GM21825 (cell line): ENCODE measurements around the gene CDK13.

ENCODE experiments used
- ATAC-seq: cut with Tn5 transposase; IDR thresholded peaks from one replicate; pipeline ENCODE4 v1.9.1; 2021; ENCODE audit warnings: mild to moderate bottlenecking, moderate library complexity; ENCODE audit not compliant: unreplicated experiment

Gene CDK13

DNA sequence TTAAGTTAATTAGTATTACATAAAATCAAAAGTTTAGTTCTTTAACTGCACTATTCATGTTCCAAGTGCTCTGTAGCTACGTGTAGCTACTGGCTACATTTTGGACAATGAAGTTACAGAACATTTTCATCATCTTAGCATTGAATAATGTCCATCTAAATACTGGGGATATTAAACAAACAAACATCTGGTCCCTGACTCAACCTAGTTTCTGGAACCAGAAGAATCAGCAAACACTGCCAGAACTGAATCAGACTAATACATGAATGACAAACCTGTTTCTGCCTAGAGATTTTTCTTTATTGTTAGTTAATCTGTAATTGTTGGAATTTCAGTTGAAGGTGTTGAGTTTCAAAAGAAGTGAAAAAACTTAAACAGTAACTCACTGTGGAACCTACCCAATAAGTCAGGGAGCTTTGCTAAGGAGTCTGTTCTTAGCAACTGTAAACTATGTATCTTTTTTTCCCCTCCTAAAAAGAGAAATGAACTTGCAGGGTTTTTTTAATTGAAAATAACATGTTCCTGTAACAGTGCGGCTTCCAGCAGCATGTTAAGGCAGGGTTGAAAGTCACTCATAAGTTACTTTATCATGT, 58.3 kb downstream of the CDK13 start:
- ATAC-seq = no peak

DNA sequence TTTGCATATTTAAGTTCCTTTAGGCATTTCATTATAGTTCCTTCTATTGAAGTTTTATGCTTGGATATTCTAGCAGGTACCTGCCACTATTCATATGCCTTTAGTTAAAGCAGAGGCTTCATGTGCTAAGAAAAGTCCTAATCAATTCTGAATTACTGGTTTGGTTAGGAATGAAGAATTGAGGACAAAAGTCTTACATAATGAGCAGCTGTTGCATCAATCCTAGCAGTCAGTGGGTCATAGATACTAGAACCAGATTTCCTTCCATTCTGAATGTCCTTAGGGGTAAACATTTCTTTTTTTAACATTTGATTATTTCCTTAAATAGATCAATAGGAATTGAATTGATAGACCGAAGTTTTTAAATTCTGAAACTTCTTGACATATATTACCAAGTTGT, 59.2 kb downstream of the CDK13 start:
- ATAC-seq = no peak

DNA sequence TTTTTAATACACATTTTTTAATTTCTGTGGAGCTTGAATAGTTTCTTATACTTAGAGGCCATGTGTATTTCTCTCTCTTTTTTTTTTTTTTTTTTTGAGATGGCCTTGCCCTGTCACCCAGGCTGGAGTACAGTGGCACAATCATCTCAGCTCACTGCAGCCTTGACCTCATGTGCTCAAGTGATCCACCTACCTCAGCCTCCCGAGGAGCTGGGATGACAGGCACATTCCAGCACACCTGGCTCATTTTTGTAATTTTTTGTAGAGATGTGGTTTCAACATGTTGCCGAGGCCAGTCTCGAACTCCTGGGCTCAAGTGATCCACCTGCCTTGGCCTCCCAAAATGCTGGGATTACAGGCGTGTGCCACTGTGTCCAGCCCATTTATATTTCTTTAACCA, 64.3 kb downstream of the CDK13 start:
- ATAC-seq = no peak

- ATAC-seq = peak; percentile 93
These were observed 65.8 kb downstream of the CDK13 start for GRCh38 chr7:40015790-40016296.

DNA sequence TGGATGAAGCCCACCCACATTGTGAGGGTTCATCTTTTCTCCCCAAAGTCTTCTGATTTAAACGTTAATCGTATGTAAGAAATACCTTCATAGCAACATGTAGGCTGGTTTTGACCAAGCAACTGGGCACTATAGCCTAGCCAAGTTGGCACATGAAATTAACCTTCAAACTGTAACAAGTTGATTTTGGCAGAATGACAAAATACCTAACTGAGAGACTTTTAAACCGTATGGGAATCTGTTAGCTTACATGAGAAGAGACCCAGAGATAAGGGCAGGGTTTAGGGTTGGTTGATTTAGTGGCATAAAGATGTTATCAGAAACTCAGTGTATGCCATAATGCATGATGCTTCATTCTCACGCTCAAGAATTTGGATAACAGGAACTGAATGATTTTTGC, 69.5 kb downstream of the CDK13 start:
- ATAC-seq = no peak

DNA sequence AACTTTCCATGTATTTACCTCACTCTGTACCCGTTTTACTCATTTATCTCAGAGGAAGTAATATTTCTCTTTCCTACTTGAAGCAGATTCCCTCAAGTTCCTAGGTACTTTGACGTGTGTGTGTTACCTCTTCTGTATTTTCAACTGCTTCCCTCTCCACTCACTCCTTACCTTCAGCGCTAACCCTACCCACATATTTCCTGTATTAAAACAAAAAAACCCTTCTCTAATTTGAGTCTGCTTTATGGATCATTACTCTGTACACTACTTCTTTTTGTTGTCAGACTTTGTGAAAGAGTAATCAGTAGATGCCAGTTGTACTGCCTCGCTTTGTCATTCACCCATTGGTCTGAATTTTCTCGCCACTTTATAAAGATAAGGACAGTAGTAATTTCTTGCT, 74.0 kb downstream of the CDK13 start:
- no peak for ATAC-seq

- ATAC-seq = no peak
These were observed 74.8 kb downstream of the CDK13 start for GRCh38 chr7:40024841-40025240.

DNA sequence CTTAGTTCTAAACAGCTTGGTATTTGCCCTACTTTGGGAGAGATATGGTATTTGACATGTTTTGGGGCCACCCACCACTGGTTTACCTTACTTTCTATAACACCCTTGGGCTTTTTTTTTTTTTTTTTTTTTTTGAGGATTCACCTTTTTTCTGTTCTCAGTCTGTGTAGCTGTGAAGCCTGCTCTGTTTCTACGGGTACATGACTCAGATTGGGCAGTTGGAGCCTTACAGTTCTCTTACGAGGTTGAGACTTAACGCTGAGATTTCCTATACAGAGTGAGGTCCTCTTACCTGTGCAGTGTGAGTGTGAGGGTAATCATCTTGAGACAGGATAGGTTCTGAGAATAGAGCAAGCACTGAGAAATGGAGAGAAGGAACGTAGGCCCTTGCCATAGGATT, 77.5 kb downstream of the CDK13 start:
- ATAC-seq = no peak

GRCh38 chr7:40033826-40034225, 83.8 kb downstream of the CDK13 start:
- ATAC-seq = no peak

GRCh38 chr7:40041456-40041855, 91.4 kb downstream of the CDK13 start:
- ATAC-seq = no peak

GRCh38 chr7:40043164-40043563, 93.1 kb downstream of the CDK13 start:
- no peak for ATAC-seq

GRCh38 chr7:40047661-40048060, 97.6 kb downstream of the CDK13 start:
- ATAC-seq = no peak

- no peak for ATAC-seq
These were observed 107.2 kb downstream of the CDK13 start for GRCh38 chr7:40057292-40057691.

GRCh38 chr7:40058026-40058425, 108.0 kb downstream of the CDK13 start:
- no peak for ATAC-seq

GRCh38 chr7:40058636-40059035, 108.6 kb downstream of the CDK13 start:
- no peak for ATAC-seq

- ATAC-seq = no peak
These were observed 109.0 kb downstream of the CDK13 start for GRCh38 chr7:40059057-40059456.

GRCh38 chr7:40072268-40072667, 122.2 kb downstream of the CDK13 start:
- ATAC-seq = no peak

DNA sequence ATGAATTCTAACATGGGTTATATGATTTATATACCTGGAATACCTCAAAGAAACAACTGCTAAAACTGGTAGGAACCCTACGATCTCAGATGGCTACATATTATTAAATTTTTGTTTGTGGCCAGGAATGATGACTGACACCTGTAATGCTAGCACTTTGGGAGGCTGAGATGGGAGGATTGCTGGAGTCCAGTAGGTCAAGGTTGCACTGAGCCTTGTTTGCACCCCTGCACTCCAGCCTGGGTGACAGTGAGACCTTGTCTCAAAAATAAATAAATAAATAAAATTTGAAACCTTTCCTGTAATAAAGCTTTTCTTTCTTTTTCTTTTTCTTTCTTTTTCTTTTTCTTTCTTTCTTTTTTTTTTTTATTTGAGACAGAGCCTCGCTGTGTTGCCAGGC, 123.2 kb downstream of the CDK13 start:
- no peak for ATAC-seq

DNA sequence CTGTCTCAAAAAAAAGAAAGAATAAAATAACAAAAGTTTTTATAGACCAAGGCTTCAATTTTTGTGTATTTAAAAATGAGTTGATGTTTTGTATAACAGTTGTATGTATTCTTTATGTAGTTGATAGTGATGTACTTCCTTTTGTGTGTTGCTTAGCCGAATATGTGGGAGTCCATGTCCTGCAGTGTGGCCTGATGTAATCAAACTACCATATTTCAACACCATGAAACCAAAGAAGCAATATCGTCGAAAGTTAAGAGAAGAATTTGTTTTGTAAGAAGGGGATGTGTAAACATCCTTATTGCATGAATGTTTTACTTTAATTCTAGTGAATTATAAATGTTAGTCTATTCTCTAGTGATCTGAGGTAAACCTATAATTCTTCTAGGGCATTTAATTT, 127.8 kb downstream of the CDK13 start:
- no peak for ATAC-seq

- ATAC-seq = no peak
These were observed 142.1 kb downstream of the CDK13 start for GRCh38 chr7:40092182-40092581.

DNA sequence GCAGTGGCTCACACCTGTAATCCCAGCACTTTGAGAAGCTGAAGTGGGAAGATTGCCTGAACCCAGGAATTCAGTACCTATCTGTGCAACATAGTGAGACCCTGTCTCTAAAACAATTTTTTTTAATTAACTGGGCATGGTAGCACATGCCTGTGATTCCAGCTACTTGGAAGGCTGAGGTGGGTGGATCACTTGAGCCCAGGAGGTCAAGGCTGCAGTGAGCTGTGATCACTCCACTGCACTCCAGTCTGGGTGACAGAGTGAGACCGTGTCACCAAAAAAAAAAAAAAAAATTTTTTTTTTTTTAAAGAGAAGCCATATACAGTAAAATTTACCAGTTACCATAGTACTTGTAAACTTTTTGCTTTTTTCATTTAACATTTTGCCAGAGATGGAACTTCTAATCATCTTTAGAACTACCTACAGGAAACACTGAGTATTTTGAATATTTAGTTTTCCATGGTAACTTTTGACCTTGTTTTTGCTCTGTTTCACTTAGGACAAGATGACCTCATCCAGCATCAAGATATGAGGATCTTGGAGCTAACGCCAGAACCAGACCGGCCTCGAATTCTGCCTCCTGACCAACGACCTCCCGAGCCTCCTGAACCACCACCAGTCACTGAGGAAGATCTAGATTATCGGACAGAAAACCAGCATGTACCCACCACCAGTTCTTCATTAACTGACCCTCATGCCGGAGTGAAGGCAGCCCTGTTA, 143.7 kb downstream of the CDK13 start:
- no peak for ATAC-seq

DNA sequence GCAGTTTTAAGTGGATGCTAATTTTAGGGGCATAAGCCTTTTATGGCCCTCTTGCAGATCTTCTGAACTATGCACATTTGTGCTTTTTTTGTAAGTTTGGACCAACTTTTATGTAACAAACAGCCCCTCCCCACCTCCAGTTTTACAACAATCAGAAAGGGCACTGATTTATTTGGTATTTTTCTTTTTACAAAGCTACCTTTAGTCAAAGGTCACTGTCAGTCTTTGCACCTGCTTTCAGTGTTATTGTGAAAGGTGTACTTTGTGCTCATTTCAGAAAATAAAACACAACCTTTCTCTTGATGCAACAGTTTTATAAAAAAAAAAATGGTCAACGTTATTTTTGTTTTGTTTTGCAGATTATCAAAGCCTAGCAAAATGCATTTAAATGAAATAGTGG, 145.2 kb downstream of the CDK13 start:
- ATAC-seq = no peak
